ENCODE measurements around the gene APBB1. TPM values are rescaled to one million over a fixed set of nuclear protein-coding genes. Genes with fewer than 3 reads are reported as not detected.
A peak's percentile ranks its signal among the peaks of the same experiment; 100 is the strongest.

APBB1 gene
- total RNA-seq, 2 donors from 2014 or later, result 40.0 to 72.5 TPM

GRCh38 chr11:6385046-6385777 lies 33.7 kb downstream of the APBB1 start:
- Mint-ChIP-seq H3K27ac (no peak overlapping the region), H3K36me3 (no peaks in the 10 kb centered on the region), H3K9me3 (no peaks in the 10 kb centered on the region)
- ATAC-seq, result no peak
- no peak for DNase-seq (ENCODE audit: low spot score in 2 of 2)

GRCh38 chr11:6378640-6378989 lies 40.3 kb downstream of the APBB1 start:
- no peak for ATAC-seq
- peak overlapping the region in 1 of 2 donors; percentile 40 for H3K27ac Mint-ChIP-seq

GRCh38 chr11:6377902-6378639 lies 40.8 kb downstream of the APBB1 start:
- DNase-seq (ENCODE audit: low spot score in 2 of 2) (no peak), ATAC-seq (peak; percentile 70 to 72)
- Mint-ChIP-seq H3K27ac (peak overlapping the region in 1 of 2 donors; percentile 40), H3K36me3 (no peaks in the 10 kb centered on the region), H3K9me3 (no peaks in the 10 kb centered on the region)

More at GRCh38 chr11:6378640-6378989, 40.3 kb downstream of the APBB1 start:
- no peaks in the 10 kb centered on the region for H3K9me3 Mint-ChIP-seq
- no peaks in the 10 kb centered on the region for H3K36me3 Mint-ChIP-seq
- DNase-seq (ENCODE audit: low spot score in 2 of 2), result no peak

- no peak for DNase-seq (ENCODE audit: low spot score in 2 of 2)
- H3K9me3 Mint-ChIP-seq, result no peaks in the 10 kb centered on the region
- H3K36me3 Mint-ChIP-seq, result no peaks in the 10 kb centered on the region
- ATAC-seq, result no peak
- H3K27ac Mint-ChIP-seq, result no peak overlapping the region
Measured at GRCh38 chr11:6371825-6372224, 47.1 kb downstream of the APBB1 start.

- Mint-ChIP-seq H3K9me3 (no peaks in the 10 kb centered on the region), H3K27ac (no peak overlapping the region), H3K36me3 (no peaks in the 10 kb centered on the region)
- DNase-seq (ENCODE audit: low spot score in 2 of 2), result no peak
- no peak for ATAC-seq
Measured at GRCh38 chr11:6365659-6366058, 53.2 kb downstream of the APBB1 start.

GRCh38 chr11:6362873-6363678 lies 55.8 kb downstream of the APBB1 start:
- H3K36me3 Mint-ChIP-seq, result no peaks in the 10 kb centered on the region
- H3K9me3 Mint-ChIP-seq, result no peaks in the 10 kb centered on the region
- ATAC-seq, result peak; percentile 92 to 94
- DNase-seq (ENCODE audit: low spot score in 2 of 2), result peak; percentile 77 to 78
- H3K27ac Mint-ChIP-seq, result no peak overlapping the region

- ATAC-seq (no peak), DNase-seq (ENCODE audit: low spot score in 2 of 2) (no peak)
- H3K36me3 Mint-ChIP-seq, result no peaks in the 10 kb centered on the region
- no peak overlapping the region for H3K27ac Mint-ChIP-seq
- H3K9me3 Mint-ChIP-seq, result no peaks in the 10 kb centered on the region
Measured at GRCh38 chr11:6362185-6362872, 56.6 kb downstream of the APBB1 start.

- peak overlapping the region in 1 of 2 donors; percentile 45 for H3K27ac Mint-ChIP-seq
- H3K36me3 Mint-ChIP-seq, result no peaks in the 10 kb centered on the region
- no peak for ATAC-seq
- no peaks in the 10 kb centered on the region for H3K9me3 Mint-ChIP-seq
- DNase-seq (ENCODE audit: low spot score in 2 of 2), result no peak
Measured at GRCh38 chr11:6360183-6360582, 58.7 kb downstream of the APBB1 start.

- DNase-seq (ENCODE audit: low spot score in 2 of 2) (peak in 1 of 2 donors; percentile 23), ATAC-seq (peak; percentile 66 to 83)
- Mint-ChIP-seq H3K27ac (peak overlapping the region in 1 of 2 donors; percentile 1), H3K9me3 (no peaks in the 10 kb centered on the region), H3K36me3 (no peaks in the 10 kb centered on the region)
Measured at GRCh38 chr11:6357222-6357621, 61.7 kb downstream of the APBB1 start.

- no peak overlapping the region for H3K27ac Mint-ChIP-seq
- H3K36me3 Mint-ChIP-seq, result no peaks in the 10 kb centered on the region
- ATAC-seq, result no peak
- no peak for DNase-seq (ENCODE audit: low spot score in 2 of 2)
- no peaks in the 10 kb centered on the region for H3K9me3 Mint-ChIP-seq
Measured at GRCh38 chr11:6356503-6357055, 62.3 kb downstream of the APBB1 start.

- no peaks in the 10 kb centered on the region for H3K36me3 Mint-ChIP-seq
- no peak for DNase-seq (ENCODE audit: low spot score in 2 of 2)
- H3K9me3 Mint-ChIP-seq, result no peaks in the 10 kb centered on the region
- H3K27ac Mint-ChIP-seq, result peak overlapping the region; percentile 25 to 53
- ATAC-seq, result no peak
Measured at GRCh38 chr11:6354651-6355485, 64.0 kb downstream of the APBB1 start.

GRCh38 chr11:6353367-6353987 lies 65.4 kb downstream of the APBB1 start:
- ATAC-seq, result peak; percentile 51 to 64
- Mint-ChIP-seq H3K36me3 (no peaks in the 10 kb centered on the region), H3K27ac (peak overlapping the region; percentile 24 to 31), H3K9me3 (no peaks in the 10 kb centered on the region)
- peak in 1 of 2 donors; percentile 71 for DNase-seq (ENCODE audit: low spot score in 2 of 2)

- H3K36me3 Mint-ChIP-seq, result no peaks in the 10 kb centered on the region
- peak in 1 of 2 donors; percentile 10 for DNase-seq (ENCODE audit: low spot score in 2 of 2)
- H3K9me3 Mint-ChIP-seq, result no peaks in the 10 kb centered on the region
- H3K27ac Mint-ChIP-seq, result peak overlapping the region; percentile 1
- ATAC-seq, result peak; percentile 86 to 93
Measured at GRCh38 chr11:6351782-6352382, 67.0 kb downstream of the APBB1 start.

- Mint-ChIP-seq H3K36me3 (no peaks in the 10 kb centered on the region), H3K27ac (no peak overlapping the region), H3K9me3 (no peaks in the 10 kb centered on the region)
- ATAC-seq (no peak), DNase-seq (ENCODE audit: low spot score in 2 of 2) (no peak)
Measured at GRCh38 chr11:6350486-6350885, 68.4 kb downstream of the APBB1 start.

GRCh38 chr11:6350043-6350442 lies 68.9 kb downstream of the APBB1 start:
- H3K36me3 Mint-ChIP-seq, result no peaks in the 10 kb centered on the region
- no peaks in the 10 kb centered on the region for H3K9me3 Mint-ChIP-seq
- ATAC-seq (no peak), DNase-seq (ENCODE audit: low spot score in 2 of 2) (no peak)
- no peak overlapping the region for H3K27ac Mint-ChIP-seq
